Caco-2 (cell line): ENCODE results near the gene CELA2B. TPM values are rescaled to one million over a fixed set of nuclear protein-coding genes. Genes with fewer than 3 reads are reported as not detected.

ENCODE experiments used
- BruUV-seq: library from RNA; stranded (reverse); fragments of 400-500 nt; replicated peaks from 2 replicates; lab custom pipeline; 2021; lab: Mats Ljungman, UMichigan
- CTCF ChIA-PET: fragments of 300-600 bp; sonication (Branson Sonifier 250); formaldehyde crosslinking; loops from one replicate; lab custom pipeline; 2022; ENCODE audit warnings: antibody characterized with exemption; lab: Charles Lee
- POLR2A ChIA-PET: fragments of 300-600 bp; sonication (Branson Sonifier 250); formaldehyde crosslinking; loops from one replicate; lab custom pipeline; 2022; ENCODE audit warnings: antibody characterized with exemption; lab: Charles Lee
- DNase-seq, 2 experiments: peaks; one replicate each; pipeline versions ENCODE4 v3.0.0 to v3.0.0-alpha.2; 2020 to 2022
- H3K27me3 ChIP-seq: replicated peaks from 2 replicates; pipeline ENCODE4 v1.6.0; 2011; ENCODE audit warnings: low read length; ENCODE audit not compliant: control insufficient read depth, insufficient read depth
- H3K36me3 ChIP-seq: 2 replicates; pipeline ENCODE4 v1.5.1; 2011; ENCODE audit warnings: low read length; ENCODE audit not compliant: control insufficient read depth, insufficient read depth
- H3K4me1 ChIP-seq: fragments of 250-450 bp; sonication (Bioruptor Pico); 2 replicates; pipeline ENCODE4 v1.5.1; 2020; ENCODE audit warnings: mild to moderate bottlenecking
- H3K4me3 ChIP-seq: 2 replicates; pipeline ENCODE4 v1.5.1; 2011; ENCODE audit warnings: low read depth, mild to moderate bottlenecking, control low read depth, low read length
- H3K9me3 ChIP-seq: fragments of 250-450 bp; sonication (Bioruptor Pico); 2 replicates; pipeline ENCODE4 v1.5.1; 2020; ENCODE audit warnings: mild to moderate bottlenecking, moderate library complexity
- H3K27ac Mint-ChIP-seq: one replicate; pipeline ENCODE4 v1.8.0; 2022; ENCODE audit warnings: mixed read lengths; ENCODE audit not compliant: unreplicated experiment
- H3K27me3 Mint-ChIP-seq: one replicate; pipeline ENCODE4 v1.8.0; 2022; ENCODE audit warnings: mixed read lengths; ENCODE audit not compliant: insufficient read depth, unreplicated experiment
- H3K36me3 Mint-ChIP-seq: one replicate; pipeline ENCODE4 v1.8.0; 2022; ENCODE audit warnings: mild to moderate bottlenecking, mixed read lengths; ENCODE audit not compliant: insufficient read depth, unreplicated experiment
- H3K4me1 Mint-ChIP-seq: one replicate; pipeline ENCODE4 v1.8.0; 2022; ENCODE audit warnings: low read depth, mixed read lengths; ENCODE audit not compliant: unreplicated experiment
- H3K4me3 Mint-ChIP-seq: one replicate; pipeline ENCODE4 v1.8.0; 2022; ENCODE audit warnings: mild to moderate bottlenecking, moderate library complexity, mixed read lengths; ENCODE audit not compliant: unreplicated experiment
- H3K9me3 Mint-ChIP-seq: one replicate; pipeline ENCODE4 v1.8.0; 2022; ENCODE audit warnings: mixed read lengths; ENCODE audit not compliant: unreplicated experiment
- intact Hi-C: fragments of 100-400 bp; cut with micrococcal nuclease; formaldehyde crosslinking; loops from one replicate; pipeline ENCODE4 v1.10.0; 2022; ENCODE audit not compliant: unreplicated experiment
- total RNA-seq: library from RNA; stranded (reverse); gene quantifications from 2 replicates; pipeline ENCODE4 v1.2.3, GENCODE V29; 2022
- TF ChIP-seq, protein P1 (sequence below), 2 experiments: fragments of 200-600 bp in 1 of 2; IDR thresholded peaks; 1 replicate in 1 of 2; 2 replicates in 1 of 2; pipeline versions ENCODE4 v1.5.1 to v1.8.0; 2011 to 2022; ENCODE audit warnings: antibody characterized with exemption in 1 of 2, control low read depth in 1 of 2, inconsistent platforms in 1 of 2, low read depth in 1 of 2, low read length in 1 of 2, mild to moderate bottlenecking in 1 of 2, moderate library complexity in 1 of 2; ENCODE audit not compliant: insufficient read depth in 1 of 2, severe bottlenecking in 1 of 2, unreplicated experiment in 1 of 2

CELA2B gene
- total RNA-seq, 1 experiment from 2014 or later: not detected

- no peak for DNase-seq
- ChIA-PET POLR2A (no interaction called here), CTCF (interaction anchor here (0.6 kb wide), 1 partner anchor 1116 kb away, joined by 6 read pairs; no protein-coding TSS in a partner anchor)
- TF ChIP-seq, protein P1, sequence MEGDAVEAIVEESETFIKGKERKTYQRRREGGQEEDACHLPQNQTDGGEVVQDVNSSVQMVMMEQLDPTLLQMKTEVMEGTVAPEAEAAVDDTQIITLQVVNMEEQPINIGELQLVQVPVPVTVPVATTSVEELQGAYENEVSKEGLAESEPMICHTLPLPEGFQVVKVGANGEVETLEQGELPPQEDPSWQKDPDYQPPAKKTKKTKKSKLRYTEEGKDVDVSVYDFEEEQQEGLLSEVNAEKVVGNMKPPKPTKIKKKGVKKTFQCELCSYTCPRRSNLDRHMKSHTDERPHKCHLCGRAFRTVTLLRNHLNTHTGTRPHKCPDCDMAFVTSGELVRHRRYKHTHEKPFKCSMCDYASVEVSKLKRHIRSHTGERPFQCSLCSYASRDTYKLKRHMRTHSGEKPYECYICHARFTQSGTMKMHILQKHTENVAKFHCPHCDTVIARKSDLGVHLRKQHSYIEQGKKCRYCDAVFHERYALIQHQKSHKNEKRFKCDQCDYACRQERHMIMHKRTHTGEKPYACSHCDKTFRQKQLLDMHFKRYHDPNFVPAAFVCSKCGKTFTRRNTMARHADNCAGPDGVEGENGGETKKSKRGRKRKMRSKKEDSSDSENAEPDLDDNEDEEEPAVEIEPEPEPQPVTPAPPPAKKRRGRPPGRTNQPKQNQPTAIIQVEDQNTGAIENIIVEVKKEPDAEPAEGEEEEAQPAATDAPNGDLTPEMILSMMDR (IDR thresholded peaks at IDR 0.05; ENCODE audit: insufficient read depth in 1 of 2, low read depth in 1 of 2, low read length in 1 of 2, severe bottlenecking in 1 of 2, unreplicated experiment in 1 of 2): no peak
- Mint-ChIP-seq H3K36me3 (no peaks in the 10 kb centered on the region), H3K27me3 (no peaks in the 10 kb centered on the region), H3K27ac (no peak overlapping the region), H3K4me1 (no peaks in the 10 kb centered on the region), H3K9me3 (no peaks in the 10 kb centered on the region), H3K4me3 (no peak overlapping the region)
- Histone ChIP-seq H3K36me3 (no peaks in the 10 kb centered on the region), H3K27me3 (no peaks in the 10 kb centered on the region), H3K4me1 (no peaks in the 10 kb centered on the region), H3K9me3 (no peaks in the 10 kb centered on the region), H3K4me3 (no peak overlapping the region)
- no TSS peak for BruUV-seq
- intact Hi-C loops: no loop called here
Measured at GRCh38 chr1:15508700-15509487, 33.0 kb downstream of the CELA2B start.

DNA sequence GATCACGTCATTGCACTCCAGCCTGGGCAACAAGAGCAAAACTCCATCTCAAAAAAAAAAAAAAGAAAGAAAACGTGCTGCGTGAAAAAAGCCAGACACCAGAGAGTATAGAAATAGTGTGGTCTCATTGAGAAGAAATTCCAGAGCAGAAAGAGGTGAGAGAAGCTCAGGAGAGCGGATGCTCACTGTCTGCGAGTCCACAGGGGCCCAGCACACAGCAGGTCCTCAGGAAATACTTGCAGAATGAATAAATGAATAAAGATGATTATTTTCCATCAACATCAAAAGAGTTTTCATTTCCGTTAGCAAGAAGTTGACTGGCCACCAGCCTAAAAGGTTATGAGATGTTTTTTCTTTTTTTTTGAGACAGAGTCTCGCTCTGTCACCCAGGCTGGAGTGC lies 33.7 kb downstream of the CELA2B start:
- Mint-ChIP-seq H3K4me3 (no peak overlapping the region), H3K9me3 (no peaks in the 10 kb centered on the region), H3K36me3 (no peaks in the 10 kb centered on the region), H3K27ac (no peak overlapping the region), H3K4me1 (no peaks in the 10 kb centered on the region), H3K27me3 (no peaks in the 10 kb centered on the region)
- no TSS peak for BruUV-seq
- Histone ChIP-seq H3K4me1 (no peaks in the 10 kb centered on the region), H3K9me3 (no peaks in the 10 kb centered on the region), H3K27me3 (no peaks in the 10 kb centered on the region), H3K36me3 (no peaks in the 10 kb centered on the region), H3K4me3 (no peak overlapping the region)
- POLR2A ChIA-PET: no interaction called here
- no peak for DNase-seq
- CTCF ChIA-PET: no interaction called here
- TF ChIP-seq, protein P1 (IDR thresholded peaks at IDR 0.05; ENCODE audit: insufficient read depth in 1 of 2, low read depth in 1 of 2, low read length in 1 of 2, severe bottlenecking in 1 of 2, unreplicated experiment in 1 of 2): no peak
- intact Hi-C loops: no loop called here

DNA sequence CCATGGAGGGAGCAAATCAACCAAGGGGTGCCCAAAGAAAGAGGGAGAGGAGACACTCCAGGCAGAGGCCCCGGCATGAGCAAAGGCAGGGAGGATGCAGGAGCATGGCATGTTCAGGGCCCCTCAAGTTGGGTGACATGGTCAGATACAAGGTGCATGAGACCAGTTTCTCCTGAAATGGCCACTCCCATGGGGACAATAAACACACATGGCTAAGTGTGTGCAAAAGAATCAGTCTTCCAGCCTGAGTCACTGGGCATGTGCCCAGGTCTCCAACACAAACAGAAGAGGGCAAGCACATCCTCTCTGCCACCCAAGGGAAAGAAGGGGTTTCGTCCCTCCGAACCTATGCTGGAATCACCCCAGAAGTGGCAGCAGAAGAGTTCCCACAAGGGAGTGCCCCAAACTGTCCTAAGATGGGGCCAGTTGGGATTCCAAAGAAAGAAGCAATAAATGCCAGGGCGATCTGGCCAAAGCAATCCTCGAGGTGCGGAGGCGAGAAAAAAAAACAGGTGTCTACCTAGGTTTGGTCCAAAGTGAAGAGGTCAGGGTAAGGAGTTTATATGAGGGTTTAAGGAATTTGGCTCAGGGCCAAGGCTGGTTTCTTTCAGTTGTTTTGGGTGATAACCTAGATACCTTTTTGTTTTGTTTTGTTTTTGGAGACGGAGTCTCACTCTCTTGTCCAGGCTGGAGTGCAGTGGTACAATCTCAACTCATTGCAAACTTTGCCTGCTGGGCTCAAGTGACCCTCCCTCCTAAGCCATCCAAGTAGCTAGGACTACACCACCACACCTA lies 34.9 kb downstream of the CELA2B start:
- Histone ChIP-seq H3K27me3 (no peaks in the 10 kb centered on the region), H3K4me1 (no peaks in the 10 kb centered on the region), H3K9me3 (no peaks in the 10 kb centered on the region), H3K36me3 (no peaks in the 10 kb centered on the region), H3K4me3 (no peak overlapping the region)
- ChIA-PET CTCF (no interaction called here), POLR2A (no interaction called here)
- no peaks in the 10 kb centered on the region for H3K4me1 Mint-ChIP-seq
- TF ChIP-seq, protein P1 (IDR thresholded peaks at IDR 0.05; ENCODE audit: insufficient read depth in 1 of 2, low read depth in 1 of 2, low read length in 1 of 2, severe bottlenecking in 1 of 2, unreplicated experiment in 1 of 2): no peak
- no peak overlapping the region for H3K27ac Mint-ChIP-seq
- no peak for DNase-seq
- intact Hi-C loops: no loop called here
- H3K36me3 Mint-ChIP-seq: no peaks in the 10 kb centered on the region
- no peak overlapping the region for H3K4me3 Mint-ChIP-seq
- no peaks in the 10 kb centered on the region for H3K9me3 Mint-ChIP-seq
- no TSS peak for BruUV-seq
- H3K27me3 Mint-ChIP-seq: no peaks in the 10 kb centered on the region
